Fibroblast of skin of right biceps (primary cell): ENCODE data around the gene SMAD1.
A peak's percentile ranks its signal among the peaks of the same experiment; 100 is the strongest.

ENCODE experiments used
- DNase-seq: peaks from one replicate; pipeline ENCODE4 v3.0.0-alpha.2; 2013

The SMAD1 gene

DNA sequence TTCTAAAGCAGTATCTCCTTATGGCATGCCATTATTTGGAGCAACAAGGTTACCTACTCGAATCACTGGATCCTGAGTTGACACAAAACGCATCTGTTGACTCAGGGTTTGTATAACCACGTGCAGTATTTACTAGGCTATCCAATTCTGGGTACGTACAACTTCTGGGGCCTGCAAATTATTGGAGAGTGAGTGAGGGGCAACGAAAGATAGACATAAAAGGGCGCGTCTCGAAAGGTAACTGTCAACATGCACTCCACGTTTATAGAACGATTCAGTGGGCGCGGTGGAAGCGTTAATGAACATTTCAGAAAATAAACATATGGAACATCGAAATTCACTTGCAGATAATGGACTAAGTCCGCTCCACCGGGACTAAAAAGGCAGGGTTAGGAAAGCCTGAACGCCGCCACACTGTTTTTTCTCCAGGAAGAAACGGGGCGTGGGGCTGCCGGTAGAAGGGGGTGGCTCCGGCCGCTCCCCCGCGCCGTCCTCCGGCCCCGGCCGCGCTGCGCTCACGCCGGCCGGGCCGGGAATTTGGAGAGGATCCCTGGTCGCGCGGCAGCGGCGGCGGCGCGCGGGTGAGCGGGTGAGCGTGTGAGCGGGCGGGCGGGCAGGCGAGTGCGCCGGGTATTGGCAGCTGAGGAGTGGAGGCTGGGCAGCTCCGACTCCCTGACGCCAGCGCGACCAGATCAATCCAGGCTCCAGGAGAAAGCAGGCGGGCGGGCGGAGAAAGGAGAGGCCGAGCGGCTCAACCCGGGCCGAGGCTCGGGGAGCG is at the start of gene SMAD1:
Gene SMAD1, plus strand, starts transcription at position 690 of the 778 bp plus-strand sequence. CDS start 32,761 bp downstream, outside the sequence.
- peak; percentile 91 for DNase-seq

DNA sequence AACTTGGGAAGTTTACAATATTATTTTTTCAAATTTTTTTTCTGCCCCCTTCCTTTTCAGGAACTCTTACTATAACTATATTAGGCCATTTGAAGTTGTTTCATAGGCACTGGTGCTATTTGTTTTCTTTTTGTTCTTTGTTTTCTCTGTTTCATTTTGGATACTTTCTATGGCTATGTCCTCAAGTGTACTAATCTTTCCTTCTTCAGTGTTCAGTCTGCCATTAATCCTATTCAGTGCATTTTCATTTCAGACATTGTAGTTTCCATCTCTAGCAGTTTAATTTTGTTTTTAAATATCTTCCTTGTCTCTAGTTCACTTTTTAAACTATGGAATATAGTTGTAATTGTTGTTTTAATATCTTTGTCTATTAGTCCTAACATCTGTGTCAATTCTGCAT is 48.0 kb upstream of the SMAD1 start:
- DNase-seq, result no peak

DNA sequence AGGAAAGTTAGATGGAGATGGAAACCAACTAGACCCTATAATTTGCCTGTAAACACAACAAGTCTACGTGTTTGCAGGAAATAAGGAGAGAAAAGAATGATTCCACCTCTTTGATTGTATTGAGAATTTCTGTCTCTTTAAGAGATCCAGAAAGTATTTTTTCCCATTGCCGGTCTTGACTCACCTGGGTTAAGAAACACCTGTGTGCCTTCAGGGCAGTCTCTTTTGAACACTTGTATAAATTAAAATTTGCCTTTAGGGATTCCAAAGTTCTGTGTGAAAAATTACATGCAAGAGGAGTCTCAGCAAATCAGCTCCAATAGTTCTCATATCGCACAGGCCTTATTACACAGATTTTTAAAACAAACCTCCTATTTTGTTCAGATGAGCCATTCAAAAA is 46.0 kb upstream of the SMAD1 start:
- no peak for DNase-seq

DNA sequence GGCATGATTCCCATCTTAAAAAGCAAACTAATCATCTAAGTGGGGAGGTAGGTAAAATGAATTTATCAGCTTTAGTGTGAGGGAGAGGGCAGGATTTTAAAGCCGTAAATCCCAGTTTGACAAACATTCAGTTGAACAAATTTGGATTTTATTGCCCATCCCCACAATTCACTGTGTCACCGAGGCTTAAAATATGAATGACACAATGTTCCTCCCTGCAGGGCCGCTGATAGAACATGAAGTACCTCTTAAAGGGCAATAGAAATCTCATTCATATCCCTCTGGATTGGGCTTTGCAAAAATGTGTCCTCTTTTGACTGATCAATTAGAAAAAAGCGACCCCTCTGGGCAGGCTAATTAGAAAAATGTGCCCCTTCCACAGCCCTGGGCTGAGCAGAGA is 45.5 kb upstream of the SMAD1 start:
- no peak for DNase-seq

DNA sequence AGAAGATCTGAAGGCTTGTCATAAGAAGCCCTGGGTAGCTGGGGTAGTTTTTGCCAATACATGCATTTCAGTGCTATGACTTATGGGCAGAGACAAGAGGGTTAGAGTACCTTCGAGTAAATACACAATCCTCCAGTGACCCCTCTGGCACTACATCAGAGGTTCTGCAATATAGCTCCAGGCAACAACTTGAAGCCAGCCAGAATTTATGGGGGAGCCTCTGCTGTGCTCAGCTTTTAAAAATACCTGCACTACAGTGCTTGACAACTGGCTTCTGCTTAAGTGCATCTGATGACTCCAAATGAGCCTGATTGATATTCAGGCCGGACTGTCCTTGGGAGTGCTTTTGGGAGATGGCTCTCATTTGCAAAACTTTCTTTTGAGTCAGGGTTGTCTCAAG is 44.9 kb upstream of the SMAD1 start:
- no peak for DNase-seq

DNA sequence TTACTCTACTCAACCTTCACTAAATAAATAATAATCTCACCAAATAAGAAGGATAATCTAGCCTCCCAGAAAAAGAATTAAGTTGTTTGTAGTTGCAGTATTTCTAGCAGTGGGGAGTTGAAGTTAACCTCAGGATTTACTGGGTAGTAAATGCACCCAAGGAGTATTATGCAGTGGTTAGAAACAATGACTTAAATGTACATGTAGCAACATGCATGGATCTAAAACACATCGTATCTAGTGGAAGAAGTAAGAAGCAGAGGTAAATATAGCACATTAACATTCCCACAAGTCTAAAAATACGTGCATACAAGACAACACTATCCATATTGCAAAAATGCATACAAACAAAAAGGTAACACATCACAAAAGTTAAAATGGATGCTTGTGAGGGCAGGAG is 44.2 kb upstream of the SMAD1 start:
- no peak for DNase-seq

DNA sequence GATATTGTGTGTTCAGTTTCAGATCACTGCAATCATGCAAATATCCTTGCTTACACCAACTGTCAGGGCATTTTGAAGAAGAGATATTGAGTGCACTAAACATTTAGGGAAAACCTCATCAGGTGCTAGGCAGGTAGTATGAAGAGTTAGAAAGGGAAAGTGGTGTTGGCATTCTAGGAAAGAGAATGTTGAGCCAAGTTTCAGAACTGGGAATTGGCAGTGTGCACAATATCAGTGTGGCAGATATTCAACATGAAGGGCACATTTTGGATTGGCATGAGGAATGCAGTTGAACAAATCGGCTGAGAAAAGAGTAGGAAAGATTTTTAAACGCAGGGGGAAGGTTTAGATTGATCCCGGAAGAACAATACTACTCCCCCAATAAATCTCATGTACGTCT is 43.4 kb upstream of the SMAD1 start:
- DNase-seq, result no peak

DNA sequence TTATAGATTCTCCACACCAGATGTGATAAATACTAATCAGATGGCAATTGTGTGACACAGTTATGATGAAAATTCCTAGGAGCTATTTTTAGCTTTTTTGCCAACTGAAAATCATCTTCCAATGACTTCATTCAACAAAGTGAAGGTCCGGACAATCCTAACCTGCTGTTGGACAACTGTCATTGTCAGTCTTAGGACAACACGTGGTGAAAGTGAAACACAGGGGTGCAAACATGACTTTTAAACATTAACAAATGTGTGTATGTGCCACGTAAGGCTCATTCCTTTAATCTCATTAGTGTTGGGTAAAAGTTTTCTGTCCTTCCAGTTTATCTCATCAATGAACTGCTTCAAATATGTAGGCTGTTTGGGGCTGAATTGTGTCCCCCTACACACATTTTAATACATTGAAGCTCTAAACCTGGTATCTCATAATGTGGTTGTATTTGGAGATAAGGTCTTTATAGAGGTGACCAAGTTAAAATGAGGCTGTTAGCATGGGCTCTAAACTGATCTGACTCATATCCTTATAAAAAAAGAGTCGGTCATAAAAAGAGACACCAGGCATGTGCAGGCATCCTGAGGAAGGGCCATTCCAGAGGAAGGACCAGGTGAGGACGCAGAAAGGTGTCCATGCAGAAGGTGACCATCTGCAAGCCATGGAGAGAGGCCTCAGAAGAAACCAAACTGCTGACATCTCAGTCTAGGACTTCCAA is 41.2 kb upstream of the SMAD1 start:
- no peak for DNase-seq

DNA sequence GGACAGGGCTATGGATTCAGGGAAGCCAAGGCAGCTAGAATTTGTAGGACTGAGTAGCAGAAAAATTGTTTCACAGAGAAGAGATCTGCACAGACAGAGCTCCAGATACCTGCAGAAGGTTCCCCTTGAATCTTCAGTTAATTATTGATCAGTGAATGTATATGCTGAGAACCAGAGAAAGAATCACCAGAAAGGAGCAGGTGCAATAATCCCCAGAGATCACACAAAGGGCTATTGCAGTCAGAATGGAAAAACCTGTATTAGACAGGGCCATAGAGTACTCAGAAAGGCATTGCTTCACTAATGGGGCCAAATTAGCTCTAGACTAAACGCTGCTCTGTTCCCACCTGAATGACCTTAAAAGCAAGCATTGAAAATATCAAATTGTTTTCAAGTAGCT is 35.5 kb upstream of the SMAD1 start:
- no peak for DNase-seq

DNA sequence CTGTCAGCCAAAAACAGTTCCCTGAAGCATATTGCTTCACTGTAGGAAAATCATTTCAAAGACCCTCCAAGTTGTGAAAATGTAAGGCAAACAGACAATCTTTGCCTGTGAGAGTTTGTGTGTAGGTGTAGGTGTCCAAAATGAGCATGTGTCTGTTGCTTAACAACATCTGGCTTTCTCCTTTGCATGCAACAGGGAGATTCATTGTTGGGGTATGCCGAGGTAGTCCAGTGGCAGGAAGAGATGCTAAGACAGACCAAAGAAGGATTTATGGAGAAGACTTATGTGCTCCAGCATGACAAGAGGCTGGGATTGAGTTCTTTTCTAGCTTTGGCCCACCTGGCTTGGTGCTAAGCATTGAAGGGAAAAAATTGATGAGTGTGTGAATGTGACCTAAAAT is 29.8 kb upstream of the SMAD1 start:
- DNase-seq, result no peak

DNA sequence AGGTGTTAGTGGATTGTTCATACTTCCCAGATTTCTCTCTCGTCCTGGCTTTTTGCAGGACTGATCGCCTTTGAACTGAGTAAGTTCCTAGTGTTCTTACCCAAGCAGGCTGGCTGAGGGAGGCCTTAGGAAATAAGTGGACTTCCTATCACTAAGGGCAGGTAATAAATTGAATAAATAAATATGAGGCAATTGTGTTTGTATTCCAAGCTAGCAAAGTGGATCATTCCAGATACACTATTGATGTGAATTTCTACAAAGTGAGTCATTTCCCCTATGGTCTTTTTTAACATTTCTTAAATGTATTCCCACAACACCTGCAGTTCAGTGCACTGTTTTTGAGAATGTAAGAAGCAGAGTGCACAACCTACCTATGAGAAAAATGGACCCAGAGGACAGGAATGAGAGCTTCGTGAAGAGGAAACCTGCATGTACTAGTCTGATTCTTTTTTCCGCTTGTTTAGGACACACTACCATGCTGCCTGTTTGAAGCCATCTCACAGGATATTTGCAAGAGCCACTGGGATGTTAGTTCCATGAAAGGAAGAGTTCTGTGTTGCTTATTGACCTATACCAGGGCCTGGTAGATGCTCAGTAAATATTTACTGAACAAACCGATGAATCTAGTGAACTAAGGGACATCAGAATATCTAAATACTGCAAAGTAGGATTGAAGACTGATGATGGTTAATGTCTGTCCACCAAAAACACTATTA is 29.0 kb upstream of the SMAD1 start:
- no peak for DNase-seq

DNA sequence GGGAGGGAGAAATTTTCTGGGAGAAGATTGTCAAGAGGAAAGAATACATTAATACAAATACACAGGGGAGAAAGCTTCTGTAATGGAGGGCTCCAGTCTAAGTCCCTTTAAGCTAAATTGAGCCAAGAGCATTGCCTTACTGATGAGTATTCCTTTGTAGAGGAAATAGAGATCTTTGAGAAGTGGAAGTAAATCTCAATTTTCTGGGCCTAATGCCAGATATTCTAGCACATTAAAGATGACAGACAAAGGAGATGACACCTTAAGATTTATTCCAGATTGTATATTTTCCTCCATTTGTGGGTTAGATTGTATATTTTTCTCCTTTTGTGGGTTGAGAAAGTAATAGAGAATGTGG is 28.5 kb upstream of the SMAD1 start:
- DNase-seq, result peak; percentile 8

DNA sequence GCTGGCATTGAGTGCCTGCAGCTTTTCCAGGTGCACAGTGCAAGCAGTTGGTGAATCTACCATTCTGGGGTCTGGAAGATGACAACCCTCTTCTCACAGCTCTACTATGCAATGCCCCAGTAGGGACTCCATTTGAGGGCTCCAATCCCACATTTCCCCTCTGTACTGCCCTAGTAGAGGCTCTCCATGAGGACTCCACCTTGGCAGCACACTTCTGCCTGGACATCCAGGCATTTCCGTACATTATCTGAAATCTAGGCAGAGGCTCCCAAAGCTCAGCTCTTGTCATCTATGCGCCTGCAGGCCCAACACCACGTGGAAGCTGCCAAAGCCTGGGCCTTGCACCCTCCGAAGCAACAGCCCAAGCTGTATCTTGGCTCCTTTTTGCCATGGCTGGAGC is 8.4 kb upstream of the SMAD1 start:
- no peak for DNase-seq

DNA sequence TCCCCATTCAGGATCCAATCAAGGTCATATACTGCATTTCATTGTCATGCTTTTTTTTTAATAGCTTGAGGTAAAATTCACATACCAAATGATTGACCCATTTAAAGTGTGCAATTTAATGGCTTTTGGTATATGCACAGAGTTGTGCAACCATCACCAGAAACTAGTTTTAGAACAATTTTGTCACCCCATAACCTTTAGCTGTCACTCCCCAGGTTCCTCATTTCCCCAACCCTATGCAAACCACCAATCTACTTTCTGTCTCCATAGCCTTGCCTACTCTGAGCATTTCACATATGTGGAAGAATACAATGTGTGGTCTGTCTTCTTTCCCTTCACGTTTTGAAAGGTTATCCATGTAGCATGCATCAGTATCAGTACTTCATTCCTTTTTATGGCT is 1.4 kb upstream of the SMAD1 start:
- peak; percentile 19 for DNase-seq

DNA sequence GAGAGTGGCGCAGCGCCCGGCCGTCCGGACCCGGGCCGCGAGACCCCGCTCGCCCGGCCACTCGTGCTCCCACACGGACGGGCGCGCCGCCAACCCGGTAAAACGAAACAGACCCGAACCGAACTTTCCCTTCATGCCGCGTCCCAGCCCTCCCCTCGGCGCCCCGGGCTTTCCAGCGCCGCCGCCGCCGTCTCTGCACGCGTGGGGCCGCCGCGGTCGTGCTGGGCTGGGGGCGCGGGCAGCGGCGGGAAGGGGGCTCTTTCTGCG is 222 bp downstream of the SMAD1 start:
- DNase-seq, result no peak

DNA sequence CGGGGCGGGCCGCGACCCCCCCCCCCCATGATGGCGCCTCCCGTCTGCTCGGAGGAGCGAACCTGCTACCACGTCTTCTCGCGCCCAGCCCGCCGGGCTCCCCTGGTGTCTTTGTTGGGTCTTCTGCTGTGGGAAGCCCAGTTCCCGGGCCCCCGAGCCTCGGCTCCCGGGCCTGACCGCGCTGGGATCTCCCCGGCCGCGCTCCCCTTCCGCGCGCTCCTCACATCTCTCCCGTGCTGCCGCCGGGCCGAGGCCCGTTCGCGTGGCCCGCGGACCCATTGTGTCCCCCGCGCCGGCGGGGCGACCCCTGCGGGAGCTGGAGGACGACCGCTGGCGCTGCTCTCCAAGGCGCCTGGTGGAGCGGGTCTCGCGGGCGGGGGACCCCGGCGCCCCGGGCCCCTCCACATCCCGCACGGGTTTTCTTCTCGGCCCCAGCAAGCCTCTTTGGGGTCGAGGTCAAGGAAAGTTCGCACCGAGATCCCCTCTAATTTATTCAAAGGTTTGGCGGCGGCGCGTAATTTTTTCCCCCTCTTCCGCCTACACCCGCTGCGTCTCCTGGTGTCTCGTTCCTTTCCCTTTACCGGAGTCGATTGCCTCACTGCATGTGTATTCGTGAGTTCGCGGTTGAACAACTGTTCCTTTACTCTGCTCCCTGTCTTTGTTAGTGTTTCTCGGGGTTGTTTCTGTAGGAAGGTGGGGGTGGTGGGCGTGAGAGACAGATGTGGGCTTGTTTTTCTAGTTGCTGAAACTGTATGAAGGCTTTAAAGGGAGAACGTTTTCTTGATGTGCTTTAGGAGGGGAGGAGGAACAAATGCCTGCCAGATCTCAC is 770 bp downstream of the SMAD1 start:
- peak; percentile 82 for DNase-seq

DNA sequence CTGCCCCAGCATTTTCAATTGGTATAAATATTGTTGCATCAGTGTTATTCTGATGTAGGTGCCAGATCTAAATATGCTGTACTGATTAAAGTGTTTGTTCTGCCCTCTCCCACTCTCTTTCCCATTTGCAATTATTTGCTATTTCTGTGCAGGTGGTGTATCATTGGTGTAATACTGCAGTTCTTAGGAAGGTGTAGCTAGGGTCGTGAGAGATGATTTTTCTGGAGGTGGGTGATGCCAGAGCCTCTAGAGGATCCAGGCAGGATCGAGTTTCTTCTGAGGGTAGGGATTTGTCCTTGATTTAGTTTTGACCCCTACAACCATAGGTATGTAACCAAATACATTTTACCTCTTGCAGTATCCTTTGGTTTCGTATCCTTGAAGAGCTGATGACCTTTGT is 1.9 kb downstream of the SMAD1 start:
- no peak for DNase-seq

DNA sequence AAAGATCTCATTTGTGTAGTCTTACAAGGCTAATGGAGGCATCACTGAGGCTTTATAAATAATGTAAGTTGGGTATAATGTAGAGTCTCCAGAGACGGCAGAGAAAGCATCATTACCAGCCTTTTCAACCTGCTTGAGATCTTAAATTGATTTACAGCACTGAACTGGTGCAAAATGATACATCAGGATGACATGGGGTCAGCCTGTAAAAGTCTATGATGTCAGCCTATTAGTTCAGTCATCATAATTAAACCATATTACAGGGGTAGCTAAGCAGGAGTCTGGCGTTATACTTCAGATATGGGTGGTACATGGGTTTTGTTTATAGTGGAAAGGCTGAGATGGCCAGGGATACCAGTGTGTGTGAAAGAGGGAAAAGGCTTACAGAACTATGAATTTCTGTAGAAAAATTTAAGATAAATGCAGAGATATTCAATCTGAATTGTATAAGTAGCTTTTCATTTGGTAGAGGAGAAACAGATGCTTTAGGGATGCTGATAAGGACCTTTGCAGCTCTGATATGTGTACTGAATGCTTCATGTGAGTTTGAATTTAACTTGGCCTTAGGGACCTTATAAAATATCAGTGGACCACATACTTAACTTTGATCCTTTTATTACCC is 2.7 kb downstream of the SMAD1 start:
- no peak for DNase-seq

DNA sequence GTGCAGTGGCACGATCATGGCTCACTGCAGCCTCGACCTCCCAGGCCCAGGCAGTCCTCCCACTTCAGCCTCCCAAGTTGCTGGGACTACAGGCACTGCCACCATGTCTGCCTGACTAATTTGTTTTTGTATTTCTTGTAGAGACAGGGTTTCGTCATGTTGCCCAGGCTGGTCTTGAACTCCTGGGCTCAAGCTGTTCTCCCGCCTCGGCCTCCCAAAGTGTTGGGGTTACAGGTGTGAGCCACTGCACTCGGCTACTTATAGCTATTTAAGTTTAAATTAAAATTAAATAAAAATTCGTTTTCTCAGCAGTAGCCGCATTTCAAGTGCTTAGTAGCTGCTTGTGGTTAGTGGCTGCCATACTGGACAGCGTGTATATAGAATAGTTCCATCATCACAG is 3.5 kb downstream of the SMAD1 start:
- DNase-seq, result no peak

DNA sequence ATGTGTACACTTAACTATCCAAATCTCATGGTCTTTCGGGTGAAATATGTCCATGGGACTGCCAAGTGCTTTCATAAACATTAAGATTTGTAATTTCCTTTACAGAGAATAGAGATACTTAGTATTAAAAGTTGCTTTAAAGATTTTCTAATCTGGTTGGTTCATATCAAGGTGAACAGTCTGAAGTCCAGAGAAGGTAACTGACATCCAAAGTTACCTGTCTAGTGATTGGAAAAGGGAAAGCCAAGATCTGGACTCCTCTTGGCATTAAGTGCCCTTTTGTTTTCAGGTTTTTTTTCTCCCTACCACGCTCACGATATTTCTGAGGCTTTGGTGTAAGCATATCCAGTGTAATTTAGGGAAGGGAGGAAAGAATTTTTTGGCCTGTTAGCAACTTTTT is 5.0 kb downstream of the SMAD1 start:
- no peak for DNase-seq

DNA sequence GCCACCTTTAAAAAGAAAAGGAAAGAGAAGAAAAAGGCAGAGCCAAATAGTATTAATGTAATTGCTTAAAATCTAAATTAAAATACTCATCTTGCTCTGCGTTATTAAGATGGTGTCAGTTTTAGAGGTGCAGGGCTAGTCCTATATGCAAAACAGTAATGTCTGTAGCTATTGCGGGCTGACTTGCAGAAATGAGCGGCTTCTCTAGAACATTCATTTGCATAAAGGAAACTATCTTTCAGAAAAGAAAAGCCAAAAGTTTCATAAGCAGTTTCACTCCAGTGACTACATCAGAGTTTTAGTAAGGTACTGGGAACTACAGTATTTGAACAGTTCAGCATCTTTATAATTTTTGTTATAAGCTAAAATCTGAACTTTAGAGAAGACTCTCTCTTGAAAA is 6.0 kb downstream of the SMAD1 start:
- no peak for DNase-seq

DNA sequence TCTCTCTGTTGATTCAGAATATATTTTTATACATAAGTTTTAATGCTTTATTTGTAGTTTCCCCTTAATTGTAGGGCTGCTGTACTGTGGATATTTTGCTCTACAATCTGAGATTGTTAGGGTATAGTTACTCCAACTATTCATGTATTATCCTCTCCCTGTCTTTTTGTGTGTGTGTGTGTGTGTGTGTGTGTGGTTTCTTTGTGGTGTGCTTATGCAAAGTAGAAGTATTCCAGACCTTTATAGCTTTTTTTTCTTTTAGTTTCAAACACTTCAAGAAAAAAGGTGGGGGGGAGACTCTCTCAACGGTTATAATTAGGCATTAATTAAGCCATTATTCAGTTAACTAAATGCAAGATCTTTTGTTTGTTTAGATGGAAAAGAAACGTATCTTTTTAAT is 6.7 kb downstream of the SMAD1 start:
- DNase-seq, result no peak

DNA sequence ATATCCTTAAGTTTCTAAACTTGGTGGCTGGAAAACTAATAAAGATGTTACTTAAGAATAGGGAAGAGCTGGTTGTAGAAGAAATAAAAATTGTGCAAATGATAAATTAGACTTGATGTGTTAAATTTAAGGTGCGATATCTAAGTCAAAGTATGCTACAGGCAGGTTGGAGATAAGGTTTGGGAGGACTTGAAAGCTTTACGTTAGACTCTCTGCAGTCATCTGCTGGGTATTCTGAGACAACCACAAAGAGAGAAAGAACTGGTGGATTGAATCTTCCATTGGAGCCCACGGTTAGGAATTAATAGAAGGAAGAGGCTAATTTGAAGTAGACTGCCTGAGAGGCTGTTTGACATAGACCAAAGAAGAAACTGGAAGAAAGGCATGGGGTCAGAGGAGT is 7.9 kb downstream of the SMAD1 start:
- no peak for DNase-seq
